HT1080 (cell line): ENCODE results near the gene CAMTA1. TPM values are rescaled to one million over a fixed set of nuclear protein-coding genes. Genes with fewer than 3 reads are reported as not detected.

Experiments
- DNase-seq: peaks from one replicate; pipeline ENCODE4 v3.0.0-alpha.2; 2015; ENCODE audit warnings: low read depth
- total RNA-seq: library from RNA; depleted of rRNA; stranded (reverse); fragments of >200 nt; shearing (Covaris generic); gene quantifications from 2 replicates; pipeline ENCODE4 v1.2.3, GENCODE V29; 2014

The CAMTA1 gene
- total RNA-seq, 1 experiment from 2014 or later: 59.2 TPM

DNA sequence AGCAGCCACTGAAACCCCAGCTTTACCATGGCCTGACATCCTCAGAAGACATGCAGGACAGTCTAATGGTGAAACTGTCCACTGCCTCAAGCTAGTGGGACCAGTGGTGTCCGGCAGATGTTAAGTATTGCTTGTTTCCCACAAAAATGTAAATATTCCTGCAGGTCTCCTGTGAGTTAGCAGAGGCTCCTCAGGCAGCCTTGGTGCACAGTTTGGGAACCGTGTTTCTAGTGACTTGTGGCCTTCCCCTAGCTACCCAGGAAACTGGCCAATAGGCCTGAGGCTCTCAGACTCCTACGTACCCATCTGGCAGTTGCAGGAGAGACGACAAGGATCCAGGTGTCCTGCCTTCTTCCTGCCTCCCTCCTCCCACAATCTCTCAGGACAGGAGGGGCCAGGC, 142.4 kb downstream of the CAMTA1 start:
- DNase-seq: no peak

DNA sequence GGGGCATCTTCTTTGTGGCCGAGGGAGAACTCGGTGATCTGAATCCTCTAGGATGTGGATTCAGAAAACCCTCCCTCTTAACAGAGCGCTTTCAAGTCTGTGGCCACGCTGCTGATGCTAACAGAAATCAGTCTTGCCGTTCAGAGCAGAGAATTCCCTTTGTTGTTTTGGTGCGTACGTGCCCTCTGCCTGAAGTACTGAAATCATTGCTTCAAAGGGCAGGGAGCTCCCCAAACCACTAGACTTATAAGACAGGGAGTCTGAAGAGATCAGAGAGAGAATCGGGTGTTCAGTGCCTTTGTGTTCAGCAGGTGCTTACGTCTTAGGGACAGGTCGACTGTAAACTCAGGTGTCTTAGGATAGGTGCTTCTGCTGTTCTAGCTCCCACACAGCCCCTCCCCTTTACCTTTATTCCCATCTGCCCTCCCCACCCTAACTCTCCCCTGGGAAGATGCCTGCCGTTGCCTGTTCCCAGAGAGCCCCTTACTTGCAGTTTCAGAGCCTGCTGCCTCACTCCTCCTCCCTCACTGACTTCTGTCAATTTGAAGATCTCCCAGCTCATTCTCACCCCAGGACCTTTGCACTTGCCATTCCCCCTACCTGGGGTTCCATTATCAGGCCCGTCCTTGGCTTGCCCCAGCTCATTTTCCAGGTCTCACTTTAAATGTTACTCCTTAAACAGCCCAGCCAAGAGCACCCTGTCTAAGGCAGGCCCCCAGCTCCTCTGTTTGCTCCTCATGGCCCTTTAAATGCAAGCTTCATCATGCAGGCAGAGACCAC, 143.0 kb downstream of the CAMTA1 start:
- no peak for DNase-seq

- no peak for DNase-seq
Measured at GRCh38 chr1:6930732-6931300, 145.6 kb downstream of the CAMTA1 start.

GRCh38 chr1:6935361-6935883, 150.2 kb downstream of the CAMTA1 start:
- no peak for DNase-seq

- DNase-seq: no peak
Measured at GRCh38 chr1:6935911-6936690, 150.8 kb downstream of the CAMTA1 start.

DNA sequence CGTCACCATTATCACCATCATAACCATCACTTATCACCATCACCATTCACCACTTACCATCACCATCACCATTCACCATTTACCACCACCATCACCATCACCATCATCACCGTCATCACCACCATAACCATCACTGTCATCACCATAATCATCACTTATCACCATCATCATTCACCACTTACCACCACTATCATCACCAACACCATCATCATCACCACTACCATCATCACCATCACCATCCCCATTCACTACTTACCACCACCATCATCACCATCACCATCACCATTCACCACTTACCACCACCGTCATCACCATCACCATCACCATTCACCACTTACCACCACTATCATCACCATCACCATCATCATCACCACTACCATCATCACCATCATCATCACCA, 151.8 kb downstream of the CAMTA1 start:
- DNase-seq: no peak

DNA sequence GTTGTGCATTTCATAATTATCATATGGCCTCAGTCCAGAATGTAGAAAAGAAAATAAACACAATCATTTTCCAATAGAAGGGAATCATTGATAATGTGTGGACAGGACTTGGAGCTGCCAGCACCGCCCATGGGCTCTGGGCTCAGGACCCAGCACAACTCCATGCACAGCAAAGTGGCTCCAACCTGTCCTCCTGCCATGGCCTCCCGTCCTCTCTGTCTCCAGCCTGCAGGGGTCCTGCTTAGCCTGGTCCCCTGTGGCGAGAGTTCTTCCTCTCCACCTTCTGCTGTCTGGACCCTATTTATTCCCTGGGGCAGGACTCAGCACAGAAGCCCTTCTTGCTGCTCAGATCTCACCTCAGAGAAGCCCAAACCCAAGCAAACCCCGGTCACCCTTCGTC, 154.1 kb downstream of the CAMTA1 start:
- DNase-seq: no peak

DNA sequence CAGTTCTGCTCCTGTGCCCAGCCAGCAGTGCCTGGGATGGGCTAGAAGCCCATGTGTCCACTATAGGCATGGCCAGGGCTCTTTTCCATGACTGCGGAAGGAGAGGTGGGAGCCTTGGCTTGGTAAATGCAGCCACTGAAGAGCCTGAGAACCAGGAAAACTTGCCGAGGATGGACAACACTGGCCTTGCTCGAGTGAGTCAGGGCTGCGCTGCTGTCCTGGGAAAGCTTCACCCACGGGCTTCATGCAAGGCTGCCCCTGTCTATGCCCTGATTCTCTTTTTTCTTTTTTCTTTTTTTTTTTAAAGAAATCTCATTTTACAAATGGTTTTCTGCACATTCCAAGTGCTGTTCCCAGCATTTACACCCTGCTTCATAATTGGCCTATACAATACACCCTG, 156.5 kb downstream of the CAMTA1 start:
- no peak for DNase-seq

GRCh38 chr1:6942990-6943389, 157.7 kb downstream of the CAMTA1 start:
- DNase-seq: no peak

GRCh38 chr1:6944434-6944833, 159.2 kb downstream of the CAMTA1 start:
- no peak for DNase-seq

DNA sequence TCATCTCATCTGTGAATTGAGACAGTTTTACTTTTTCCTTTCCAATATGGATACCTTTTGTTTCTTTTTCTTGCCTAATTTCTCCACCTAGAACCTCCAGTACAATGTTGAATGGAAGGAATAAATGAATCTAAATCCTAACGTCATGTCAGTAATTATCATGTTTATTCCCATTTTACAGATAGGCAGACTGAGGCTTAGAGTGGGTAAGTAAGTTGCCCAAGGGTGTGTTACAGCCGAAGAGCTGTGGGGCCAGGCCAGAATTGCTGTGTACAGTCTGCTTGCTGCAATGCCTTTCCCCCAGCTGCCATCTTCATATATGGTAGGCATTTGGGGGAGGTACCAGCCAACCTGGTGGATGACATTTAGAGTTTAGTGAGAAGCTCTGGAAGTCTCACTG, 162.7 kb downstream of the CAMTA1 start:
- DNase-seq: no peak

- DNase-seq: no peak
Measured at GRCh38 chr1:6948416-6948815, 163.2 kb downstream of the CAMTA1 start.

DNA sequence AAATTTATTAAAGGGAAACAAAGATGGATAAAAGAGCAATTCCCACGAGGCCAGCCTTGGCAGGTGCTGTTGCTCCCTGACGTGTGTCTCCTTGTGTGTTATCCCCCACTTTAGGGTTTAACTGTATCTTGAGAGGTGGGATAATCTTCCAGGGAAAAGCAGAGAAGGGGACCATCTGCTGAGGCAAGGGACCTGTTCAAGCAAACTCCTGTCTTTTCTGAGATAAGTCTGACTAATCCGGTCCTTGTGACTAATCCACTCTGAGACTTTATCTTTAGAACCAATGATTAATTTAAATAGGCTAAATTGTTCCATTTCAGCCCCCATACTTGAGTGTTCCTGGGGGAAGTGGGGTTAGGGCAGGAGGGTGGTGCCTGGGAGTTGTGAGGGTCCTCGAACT, 163.6 kb downstream of the CAMTA1 start:
- DNase-seq: no peak

GRCh38 chr1:6950001-6950765, 164.9 kb downstream of the CAMTA1 start:
- DNase-seq: no peak

DNA sequence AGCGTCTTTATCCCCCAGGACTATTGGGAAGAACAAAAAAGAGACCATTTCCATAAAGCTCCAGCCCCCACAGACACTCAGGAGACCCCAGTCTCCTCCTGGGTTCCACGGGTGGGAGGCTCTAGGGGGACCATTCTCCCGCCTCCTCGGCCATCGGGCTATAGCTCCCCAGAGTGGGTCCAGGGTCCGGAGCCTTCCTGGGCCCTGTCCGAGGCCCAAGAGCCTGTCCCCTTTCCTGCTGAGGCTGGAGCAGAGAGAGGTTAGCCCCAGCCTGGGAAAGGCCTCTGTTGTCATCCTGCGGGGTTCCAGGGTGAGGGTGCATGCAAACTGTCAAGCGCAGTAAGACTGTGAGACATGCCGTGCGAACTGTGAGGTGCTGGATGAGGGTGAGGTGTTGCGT, 166.3 kb downstream of the CAMTA1 start:
- DNase-seq: no peak

- DNase-seq: no peak
Measured at GRCh38 chr1:6953216-6953615, 168.0 kb downstream of the CAMTA1 start.

DNA sequence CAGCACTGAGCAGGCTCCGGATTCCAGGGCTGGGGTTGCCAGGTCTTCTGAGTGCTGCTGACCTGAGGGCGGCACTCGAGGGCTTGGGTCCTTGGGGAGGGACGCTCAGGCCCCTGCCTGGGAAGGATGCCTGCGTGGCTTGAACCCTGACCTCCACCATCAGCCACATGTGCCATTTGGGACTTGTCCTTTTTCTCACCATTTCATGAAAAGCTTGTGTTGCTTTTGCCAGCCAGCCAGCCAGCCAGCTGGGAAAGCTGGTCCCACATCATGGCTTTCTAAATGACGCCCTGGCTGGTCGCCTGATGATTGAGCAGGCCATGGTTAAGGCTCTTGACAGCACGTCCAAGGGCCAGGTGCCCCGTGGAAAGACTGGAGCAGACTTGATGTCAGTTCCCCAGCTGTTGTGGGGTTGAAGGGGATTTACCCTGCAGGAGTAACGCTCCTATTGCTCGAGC, 168.7 kb downstream of the CAMTA1 start:
- DNase-seq: no peak

DNA sequence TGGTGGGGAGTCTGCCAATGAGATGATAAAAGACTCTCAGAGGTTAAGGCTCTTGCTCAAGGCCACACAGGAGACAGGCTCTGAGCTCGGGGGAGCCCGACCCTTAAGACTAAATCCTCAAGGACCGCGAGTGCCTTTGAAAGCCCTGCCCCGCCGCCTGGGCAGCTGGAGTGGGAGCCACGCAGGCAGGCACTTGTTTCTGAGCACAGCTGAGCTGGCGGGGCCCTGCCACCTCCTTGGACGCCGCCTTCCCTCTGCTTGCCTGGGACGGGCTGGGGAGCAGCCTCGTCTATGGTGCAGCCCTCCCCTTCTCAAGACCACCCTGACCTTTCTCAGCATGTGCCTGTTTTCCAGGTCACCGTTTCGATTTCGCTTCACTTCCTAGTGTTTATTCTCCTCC, 169.3 kb downstream of the CAMTA1 start:
- no peak for DNase-seq

- DNase-seq: no peak
Measured at GRCh38 chr1:6955357-6956094, 170.3 kb downstream of the CAMTA1 start.

GRCh38 chr1:6956488-6957159, 171.4 kb downstream of the CAMTA1 start:
- DNase-seq: no peak
